NT2/D1 (cell line): Measurements from ENCODE around the gene ANKRD40CL.

Source experiments
- DNase-seq: peaks from one replicate; pipeline ENCODE4 v3.0.0-alpha.2; 2011; ENCODE audit warnings: low read depth, low spot score
- H3K27me3 ChIP-seq: 2 replicates; pipeline ENCODE4 v1.6.0; 2011; ENCODE audit warnings: mild to moderate bottlenecking; ENCODE audit not compliant: insufficient read length, insufficient read depth
- H3K36me3 ChIP-seq: 2 replicates; pipeline ENCODE4 v1.6.1; 2011; ENCODE audit warnings: mild to moderate bottlenecking, low read length, mixed read lengths; ENCODE audit not compliant: insufficient read depth, insufficient read length
- H3K4me1 ChIP-seq: 2 replicates; pipeline ENCODE4 v1.5.1; 2011; ENCODE audit not compliant: insufficient read depth, insufficient read length
- H3K4me3 ChIP-seq: 2 replicates; pipeline ENCODE4 v1.5.1; 2011; ENCODE audit warnings: low read depth; ENCODE audit not compliant: insufficient read length
- H3K9ac ChIP-seq: 2 replicates; pipeline ENCODE4 v1.6.0; 2011; ENCODE audit warnings: low read depth; ENCODE audit not compliant: insufficient read length
- H3K9me3 ChIP-seq: 2 replicates; pipeline ENCODE4 v1.5.1; 2011; ENCODE audit warnings: mild to moderate bottlenecking, low read length; ENCODE audit not compliant: insufficient read depth
- SUZ12 ChIP-seq: IDR thresholded peaks from 2 replicates; pipeline ENCODE4 v1.6.1; 2011; ENCODE audit not compliant: insufficient read length, insufficient read depth; ENCODE audit errors: extremely low read depth
- YY1 ChIP-seq: IDR thresholded peaks from 2 replicates; pipeline ENCODE4 v1.6.1; 2011; ENCODE audit not compliant: insufficient read length, insufficient read depth
- ZNF274 ChIP-seq: IDR thresholded peaks from 2 replicates; pipeline ENCODE4 v1.6.1; 2011; ENCODE audit warnings: mild to moderate bottlenecking, low read depth, low read length

ANKRD40CL gene

DNA sequence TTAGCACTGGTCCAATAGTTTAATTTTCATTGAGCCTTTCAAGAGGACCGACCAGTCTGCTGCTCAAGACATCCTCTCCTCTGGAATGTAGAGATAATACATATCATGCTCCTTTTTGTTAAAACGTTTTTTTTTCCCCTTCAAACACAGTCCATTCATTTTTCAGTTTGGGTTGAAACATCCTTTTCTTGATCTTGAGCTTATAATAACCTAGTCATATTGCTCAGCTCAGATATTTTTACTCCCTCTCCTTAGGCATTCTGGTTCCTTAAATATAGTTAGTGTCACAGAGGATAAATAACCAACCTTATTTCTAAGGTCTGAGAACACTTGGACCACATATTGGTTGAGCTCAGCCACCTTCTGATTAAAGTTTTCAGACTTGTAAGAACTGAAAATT lies 12.8 kb downstream of the ANKRD40CL start:
- Histone ChIP-seq H3K36me3 (peaks cover 63% of the 10 kb centered on the region), H3K4me1 (peaks cover 6% of the 10 kb centered on the region), H3K9ac (no peak overlapping the region), H3K27me3 (no peaks in the 10 kb centered on the region), H3K9me3 (no peaks in the 10 kb centered on the region), H3K4me3 (no peak overlapping the region)
- DNase-seq: no peak
- TF ChIP-seq SUZ12: no peak
- no peak for TF ChIP-seq YY1
- no peak for TF ChIP-seq ZNF274

GRCh38 chr17:50749245-50749644 lies 18.1 kb downstream of the ANKRD40CL start:
- no peaks in the 10 kb centered on the region for H3K27me3 ChIP-seq
- H3K9ac ChIP-seq: no peak overlapping the region
- no peaks in the 10 kb centered on the region for H3K4me1 ChIP-seq
- DNase-seq: no peak
- TF ChIP-seq SUZ12: no peak
- TF ChIP-seq YY1: no peak
- no peak for TF ChIP-seq ZNF274
- no peaks in the 10 kb centered on the region for H3K9me3 ChIP-seq
- no peak overlapping the region for H3K4me3 ChIP-seq
- peaks cover 94% of the 10 kb centered on the region for H3K36me3 ChIP-seq

GRCh38 chr17:50745631-50746030 lies 21.7 kb downstream of the ANKRD40CL start:
- DNase-seq: no peak
- no peak for TF ChIP-seq YY1
- TF ChIP-seq SUZ12: no peak
- TF ChIP-seq ZNF274: no peak
- no peaks in the 10 kb centered on the region for H3K27me3 ChIP-seq
- H3K4me1 ChIP-seq: no peaks in the 10 kb centered on the region
- H3K9me3 ChIP-seq: no peaks in the 10 kb centered on the region
- peaks cover 94% of the 10 kb centered on the region for H3K36me3 ChIP-seq
- H3K4me3 ChIP-seq: no peak overlapping the region
- no peak overlapping the region for H3K9ac ChIP-seq

- Histone ChIP-seq H3K27me3 (no peaks in the 10 kb centered on the region), H3K9ac (no peak overlapping the region), H3K4me3 (no peak overlapping the region), H3K36me3 (peaks cover 77% of the 10 kb centered on the region), H3K9me3 (no peaks in the 10 kb centered on the region), H3K4me1 (no peaks in the 10 kb centered on the region)
- no peak for TF ChIP-seq YY1
- no peak for TF ChIP-seq SUZ12
- no peak for TF ChIP-seq ZNF274
- no peak for DNase-seq
These were observed 28.2 kb downstream of the ANKRD40CL start for GRCh38 chr17:50739098-50739497.

GRCh38 chr17:50737118-50737698 lies 30.1 kb downstream of the ANKRD40CL start:
- no peak for DNase-seq
- Histone ChIP-seq H3K36me3 (peaks cover 62% of the 10 kb centered on the region), H3K27me3 (no peaks in the 10 kb centered on the region), H3K4me3 (no peak overlapping the region), H3K4me1 (no peaks in the 10 kb centered on the region), H3K9ac (no peak overlapping the region), H3K9me3 (no peaks in the 10 kb centered on the region)
- TF ChIP-seq YY1 (no peak), SUZ12 (no peak), ZNF274 (no peak)

DNA sequence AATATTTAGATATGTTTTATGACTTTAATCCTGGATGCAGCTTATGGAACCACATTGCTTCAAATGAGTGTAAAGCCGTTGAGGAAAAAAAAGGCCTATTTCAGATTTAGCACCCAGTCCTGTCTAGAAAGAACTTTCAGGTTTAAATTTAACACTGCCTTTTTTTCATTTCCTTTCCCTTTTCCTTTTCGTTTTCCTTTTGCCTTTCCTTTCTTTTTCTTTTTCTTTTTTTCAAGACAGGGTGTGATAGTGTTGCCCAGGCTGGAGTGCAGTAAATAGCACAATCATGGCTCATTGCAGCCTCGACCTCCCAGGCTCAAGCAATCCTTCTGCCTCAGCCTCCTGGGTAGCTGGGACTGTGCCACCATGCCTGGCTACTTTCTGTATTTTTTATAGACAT lies 32.0 kb downstream of the ANKRD40CL start:
- peaks cover 54% of the 10 kb centered on the region for H3K36me3 ChIP-seq
- no peak overlapping the region for H3K4me3 ChIP-seq
- DNase-seq: no peak
- H3K4me1 ChIP-seq: no peaks in the 10 kb centered on the region
- H3K9me3 ChIP-seq: no peaks in the 10 kb centered on the region
- no peaks in the 10 kb centered on the region for H3K27me3 ChIP-seq
- TF ChIP-seq YY1 (no peak), ZNF274 (no peak), SUZ12 (no peak)
- no peak overlapping the region for H3K9ac ChIP-seq

GRCh38 chr17:50731575-50732460 lies 35.5 kb downstream of the ANKRD40CL start:
- Histone ChIP-seq H3K4me1 (no peaks in the 10 kb centered on the region), H3K9ac (no peak overlapping the region)

More at GRCh38 chr17:50731575-50732460, 35.5 kb downstream of the ANKRD40CL start:
- Histone ChIP-seq H3K9me3 (no peaks in the 10 kb centered on the region), H3K36me3 (peaks cover 40% of the 10 kb centered on the region), H3K4me3 (no peak overlapping the region), H3K27me3 (no peaks in the 10 kb centered on the region)
- no peak for TF ChIP-seq SUZ12
- no peak for TF ChIP-seq YY1
- no peak for TF ChIP-seq ZNF274
- no peak for DNase-seq
